HepG2 (cell line): Measurements from ENCODE around the gene ISCU. TPM values are rescaled to one million over a fixed set of nuclear protein-coding genes. Genes with fewer than 3 reads are reported as not detected.

Experiments used
- ATAC-seq: fragments of 200-7000 bp; cut with Tn5 transposase; 3 replicates; pipeline ENCODE4 v1.9.1; 2020; ENCODE audit warnings: mild to moderate bottlenecking, moderate library complexity
- BruUV-seq: library from RNA; stranded (reverse); fragments of 400-500 nt; replicated peaks from 2 replicates; lab custom pipeline; 2021; lab: Mats Ljungman, UMichigan
- CTCF ChIA-PET: fragments of 300-600 bp; formaldehyde crosslinking; extraction: SDS; loops from one replicate; lab custom pipeline; 2021; ENCODE audit warnings: low total read pairs, inconsistent platforms, low intra/inter-chr PET ratio; lab: Yijun Ruan, JAX
- POLR2A ChIA-PET: fragments of 350-600 bp; sonication (Branson Sonifier 250); formaldehyde crosslinking; loops from one replicate; lab custom pipeline; 2020; ENCODE audit warnings: antibody characterized with exemption, inconsistent platforms; lab: Yijun Ruan, JAX
- DNase-seq: peaks from one replicate; pipeline ENCODE4 v3.0.0-alpha.2; 2015; ENCODE audit warnings: low spot score
- FAIRE-seq: peaks from 3 replicates; lab custom pipeline; 2011; peaks lifted over from hg19 to GRCh38; lab: Jason Lieb, UNC
- H2AFZ ChIP-seq: one replicate; pipeline ENCODE4 v1.6.1; 2011; ENCODE audit warnings: low read length, inconsistent platforms
- H3K27ac ChIP-seq: fragments of 300-600 bp; 3 replicates; pipeline ENCODE4 v1.8.0; 2011; ENCODE audit warnings: mixed run types, mild to moderate bottlenecking, mixed read lengths, low read length, inconsistent platforms; ENCODE audit not compliant: insufficient read depth; ENCODE audit errors: extremely low read length
- H3K27me3 ChIP-seq, 2 experiments: fragments of 200-600 bp in 1 of 2; 2 replicates in 1 of 2; 3 replicates in 1 of 2; pipeline versions ENCODE4 v1.6.0 to v1.8.0; 2011; ENCODE audit warnings: low read length in 2 of 2, mild to moderate bottlenecking in 2 of 2, moderate library complexity in 2 of 2, inconsistent platforms in 1 of 2; ENCODE audit not compliant: insufficient read depth in 2 of 2, control insufficient read depth in 1 of 2
- H3K36me3 ChIP-seq, 2 experiments: fragments of 200-600 bp in 1 of 2; replicated peaks in 1 of 2; 2 replicates in 1 of 2; 3 replicates in 1 of 2; pipeline versions ENCODE4 v1.5.1 to v1.8.0; 2011; ENCODE audit warnings: low read length in 2 of 2, inconsistent platforms in 1 of 2; ENCODE audit not compliant: insufficient read depth in 2 of 2, control insufficient read depth in 1 of 2
- H3K4me1 ChIP-seq: 2 replicates; pipeline ENCODE4 v1.5.1; 2012; ENCODE audit warnings: low read length, inconsistent platforms; ENCODE audit not compliant: insufficient read depth
- H3K4me2 ChIP-seq: 2 replicates; pipeline ENCODE4 v1.6.0; 2011; ENCODE audit warnings: low read depth, low read length, inconsistent platforms
- H3K4me3 ChIP-seq, 3 experiments: fragments of 200-600 bp in 1 of 3; sonication (generic), shearing (Covaris generic) in 1 of 3; replicated peaks in 1 of 3; 2 replicates each; pipeline ENCODE4 v1.5.1; 2011 to 2016; ENCODE audit warnings: low read length in 3 of 3, inconsistent platforms in 2 of 3, low read depth in 2 of 3, mild to moderate bottlenecking in 2 of 3, control low read depth in 1 of 3, mixed read lengths in 1 of 3; ENCODE audit not compliant: insufficient read depth in 1 of 3
- H3K79me2 ChIP-seq: one replicate; pipeline ENCODE4 v1.6.1; 2011; ENCODE audit warnings: low read length, inconsistent platforms; ENCODE audit not compliant: insufficient read depth
- H3K9ac ChIP-seq: 2 replicates; pipeline ENCODE4 v1.6.0; 2011; ENCODE audit warnings: mild to moderate bottlenecking, low read depth, low read length, inconsistent platforms; ENCODE audit not compliant: insufficient read depth
- H3K9me3 ChIP-seq: 2 replicates; pipeline ENCODE4 v1.5.1; 2012; ENCODE audit warnings: mild to moderate bottlenecking, low read length
- H4K20me1 ChIP-seq: 2 replicates; pipeline ENCODE4 v1.6.0; 2011; ENCODE audit warnings: inconsistent platforms, mild to moderate bottlenecking, low read length, moderate library complexity; ENCODE audit not compliant: insufficient read depth
- ATF7-NPFF ChIP-seq: sonication (generic); formaldehyde crosslinking; IDR thresholded peaks from 2 replicates; pipeline ENCODE4 v1.8.1; 2023; ENCODE audit warnings: mild to moderate bottlenecking, low read depth, missing genetic modification reagents, moderate library complexity
- CREB1 ChIP-seq, 2 experiments: fragments of 450-650 bp in 1 of 2; IDR thresholded peaks; 2 replicates each; pipeline ENCODE4 v1.6.1; 2016 to 2017; ENCODE audit warnings: control low read depth in 1 of 2, mild to moderate bottlenecking in 1 of 2, missing compliant biosample characterization in 1 of 2, missing genetic modification characterization in 1 of 2
- FOXK1 ChIP-seq: sonication (generic); formaldehyde crosslinking; IDR thresholded peaks from 2 replicates; pipeline ENCODE4 v1.4.0; 2020; ENCODE audit warnings: low read depth, missing genetic modification reagents, borderline replicate concordance
- GZF1 ChIP-seq: sonication (generic); formaldehyde crosslinking; IDR thresholded peaks from 2 replicates; pipeline ENCODE4 v1.5.1; 2020; ENCODE audit warnings: mild to moderate bottlenecking, missing genetic modification reagents
- PHF21A ChIP-seq: sonication (generic); formaldehyde crosslinking; IDR thresholded peaks from 2 replicates; pipeline ENCODE4 v1.5.0; 2020; ENCODE audit warnings: mild to moderate bottlenecking, missing genetic modification reagents
- SALL1 ChIP-seq: sonication (generic); formaldehyde crosslinking; IDR thresholded peaks from 2 replicates; pipeline ENCODE4 v1.8.0; 2022; ENCODE audit warnings: mild to moderate bottlenecking, missing genetic modification reagents
- ZNF17 ChIP-seq: sonication (generic); formaldehyde crosslinking; IDR thresholded peaks from 2 replicates; pipeline ENCODE4 v1.5.0; 2020; ENCODE audit warnings: mild to moderate bottlenecking, missing genetic modification reagents
- ZNF761 ChIP-seq: sonication (generic); formaldehyde crosslinking; conservative IDR thresholded peaks from 2 replicates; pipeline ENCODE4 v1.4.0; 2020; ENCODE audit warnings: mild to moderate bottlenecking, missing genetic modification reagents
- ZNF83 ChIP-seq: sonication (generic); formaldehyde crosslinking; IDR thresholded peaks from 2 replicates; pipeline ENCODE4 v1.4.0; 2020; ENCODE audit warnings: missing genetic modification reagents, mild to moderate bottlenecking, borderline replicate concordance
- WGBS: methylation state at CpG from one replicate; pipeline ENCODE4 v1.1.6; 2017; ENCODE audit warnings: low lambda C conversion rate; 5-methylcytosine and 5-hydroxymethylcytosine counted together
- in situ Hi-C: cut with HindIII; loops from 2 replicates; pipeline ENCODE4 v1.10.0; 2017; ENCODE audit warnings: low pct_unique_long_range_greater_than_20kb; ENCODE audit not compliant: extremely low pct_ligation_motif_present
- intact Hi-C: fragments of 100-400 bp; cut with micrococcal nuclease; formaldehyde crosslinking; loops from one replicate; pipeline ENCODE4 v1.10.0; 2022; ENCODE audit not compliant: unreplicated experiment
- polyA plus RNA-seq, 8 experiments: library from polyadenylated mRNA; depleted of rRNA in 3 of 8; stranded (reverse) in 7 of 8; unstranded in 1 of 8; fragments of >200 nt; fragmentation: Illumina TruSeq in 4 of 8; extraction: Trizol in 4 of 8; gene quantifications; 2 replicates each; pipeline versions ENCODE4 v1.2.1 to v1.2.3, GENCODE V29; 2011 to 2016; ENCODE audit warnings: low read depth in 4 of 8, missing spikeins in 1 of 8, mixed read lengths in 1 of 8; ENCODE audit not compliant: insufficient read depth in 1 of 8
- total RNA-seq, 5 experiments: library from RNA; depleted of rRNA; stranded (reverse); fragments of >200 nt; fragmentation: Illumina TruSeq; extraction: Trizol; gene quantifications; 2 replicates each; pipeline ENCODE4 v1.2.3, GENCODE V29; 2016; ENCODE audit warnings: low read depth in 1 of 5
- TF ChIP-seq, protein P1 (sequence below): sonication (generic); formaldehyde crosslinking; IDR thresholded peaks from 2 replicates; pipeline ENCODE4 v1.4.0; 2020; ENCODE audit warnings: mild to moderate bottlenecking, missing genetic modification reagents, borderline replicate concordance

Gene ISCU
- total and polyA plus RNA-seq, 2 of the 13 experiments (the other 11 are each of a cell fraction or from before 2014, with no cell fraction given), result 94.4 to 107 TPM

DNA sequence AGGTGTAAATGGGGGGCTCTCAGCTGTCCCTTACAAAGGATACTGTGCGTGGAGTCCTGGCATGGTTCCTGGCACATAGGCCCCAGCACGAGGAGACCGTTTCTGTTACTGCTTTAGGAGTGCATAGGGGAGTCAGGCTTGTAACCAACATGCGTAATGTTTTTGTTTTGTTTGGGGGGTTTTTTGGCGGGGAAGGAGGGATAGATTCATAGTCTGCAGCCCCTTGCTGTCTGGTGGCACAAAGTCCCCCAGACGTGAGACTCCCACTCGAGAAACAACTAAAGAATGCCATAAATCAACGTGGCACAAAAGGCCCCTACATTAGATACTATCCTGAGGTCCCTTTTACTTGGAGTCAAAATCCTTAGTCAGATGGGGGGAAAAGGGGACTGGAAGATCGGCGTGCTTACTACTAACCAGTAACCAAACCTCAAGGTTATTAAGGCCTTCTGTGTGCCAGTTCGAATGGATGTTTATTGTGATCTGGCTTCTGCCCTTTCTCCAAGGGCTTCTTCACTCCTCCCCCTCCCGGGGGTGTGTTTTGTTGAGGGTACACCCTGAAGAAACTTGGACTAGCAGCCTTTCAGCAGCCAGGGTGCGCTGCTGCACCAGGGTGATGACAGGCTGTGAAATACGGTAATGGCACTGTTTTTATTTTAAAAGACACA lies 874 bp downstream of the ISCU start (continued):
- TF ChIP-seq, protein P1, sequence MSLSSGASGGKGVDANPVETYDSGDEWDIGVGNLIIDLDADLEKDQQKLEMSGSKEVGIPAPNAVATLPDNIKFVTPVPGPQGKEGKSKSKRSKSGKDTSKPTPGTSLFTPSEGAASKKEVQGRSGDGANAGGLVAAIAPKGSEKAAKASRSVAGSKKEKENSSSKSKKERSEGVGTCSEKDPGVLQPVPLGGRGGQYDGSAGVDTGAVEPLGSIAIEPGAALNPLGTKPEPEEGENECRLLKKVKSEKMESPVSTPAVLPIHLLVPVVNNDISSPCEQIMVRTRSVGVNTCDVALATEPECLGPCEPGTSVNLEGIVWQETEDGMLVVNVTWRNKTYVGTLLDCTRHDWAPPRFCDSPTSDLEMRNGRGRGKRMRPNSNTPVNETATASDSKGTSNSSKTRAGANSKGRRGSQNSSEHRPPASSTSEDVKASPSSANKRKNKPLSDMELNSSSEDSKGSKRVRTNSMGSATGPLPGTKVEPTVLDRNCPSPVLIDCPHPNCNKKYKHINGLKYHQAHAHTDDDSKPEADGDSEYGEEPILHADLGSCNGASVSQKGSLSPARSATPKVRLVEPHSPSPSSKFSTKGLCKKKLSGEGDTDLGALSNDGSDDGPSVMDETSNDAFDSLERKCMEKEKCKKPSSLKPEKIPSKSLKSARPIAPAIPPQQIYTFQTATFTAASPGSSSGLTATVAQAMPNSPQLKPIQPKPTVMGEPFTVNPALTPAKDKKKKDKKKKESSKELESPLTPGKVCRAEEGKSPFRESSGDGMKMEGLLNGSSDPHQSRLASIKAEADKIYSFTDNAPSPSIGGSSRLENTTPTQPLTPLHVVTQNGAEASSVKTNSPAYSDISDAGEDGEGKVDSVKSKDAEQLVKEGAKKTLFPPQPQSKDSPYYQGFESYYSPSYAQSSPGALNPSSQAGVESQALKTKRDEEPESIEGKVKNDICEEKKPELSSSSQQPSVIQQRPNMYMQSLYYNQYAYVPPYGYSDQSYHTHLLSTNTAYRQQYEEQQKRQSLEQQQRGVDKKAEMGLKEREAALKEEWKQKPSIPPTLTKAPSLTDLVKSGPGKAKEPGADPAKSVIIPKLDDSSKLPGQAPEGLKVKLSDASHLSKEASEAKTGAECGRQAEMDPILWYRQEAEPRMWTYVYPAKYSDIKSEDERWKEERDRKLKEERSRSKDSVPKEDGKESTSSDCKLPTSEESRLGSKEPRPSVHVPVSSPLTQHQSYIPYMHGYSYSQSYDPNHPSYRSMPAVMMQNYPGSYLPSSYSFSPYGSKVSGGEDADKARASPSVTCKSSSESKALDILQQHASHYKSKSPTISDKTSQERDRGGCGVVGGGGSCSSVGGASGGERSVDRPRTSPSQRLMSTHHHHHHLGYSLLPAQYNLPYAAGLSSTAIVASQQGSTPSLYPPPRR (CRISPR knock-in tag), result no peak
- no peak for TF ChIP-seq ATF7-NPFF
- no peak for TF ChIP-seq ZNF17
- TF ChIP-seq FOXK1 (CRISPR knock-in tag), result peak; percentile 63; the same call in 1 of the 2 replicates
- TF ChIP-seq ZNF83, result no peak
- TF ChIP-seq PHF21A (CRISPR knock-in tag), result no peak

DNA sequence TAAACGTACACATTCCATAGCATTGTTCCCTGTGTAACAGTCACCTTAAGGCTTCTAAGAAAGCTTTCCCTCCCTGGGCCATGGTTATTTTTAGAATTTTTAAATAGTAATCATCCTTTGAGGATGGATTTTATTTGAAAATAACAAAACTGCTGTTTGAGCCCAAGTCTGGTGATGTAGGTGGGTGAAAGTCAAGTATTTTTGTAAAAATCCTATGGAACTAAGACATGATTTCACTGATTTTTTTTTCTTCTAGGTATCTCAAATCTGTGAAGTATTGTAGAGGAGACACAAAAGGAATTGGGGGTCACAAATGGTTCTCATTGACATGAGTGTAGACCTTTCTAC lies 1.4 kb downstream of the ISCU start:
- intact Hi-C loops, result loop anchor here (1.0 to 5.0 kb wide), 5 partner anchors 55 to 387 kb away; partner anchors contain the start of genes CORO1C and SSH1
- POLR2A ChIA-PET, result no interaction called here
- peaks cover 40% of the 10 kb centered on the region for H3K79me2 ChIP-seq

More for the DNA sequence above, 1.4 kb downstream of the ISCU start:
- in situ Hi-C loops, result loop anchor here (10.0 kb wide), 1 partner anchor 241 kb away; no protein-coding TSS in a partner anchor
- H3K4me1 ChIP-seq, result peaks cover 18% of the 10 kb centered on the region
- peaks cover 7% of the 10 kb centered on the region for H4K20me1 ChIP-seq
- no TSS peak for BruUV-seq
- no peaks in the 10 kb centered on the region for H3K9me3 ChIP-seq
- no peaks in the 10 kb centered on the region; a peak in 1 of 5 replicates for H3K27me3 ChIP-seq
- H3K4me3 ChIP-seq, result peak overlapping the region; percentile 92 to 99 (median 96); a peak in 5 of 6 replicates
- no peak overlapping the region for H3K27ac ChIP-seq
- H2AFZ ChIP-seq, result no peak overlapping the region
- H3K4me2 ChIP-seq, result peak overlapping the region; percentile 85
- TF ChIP-seq ZNF761 (CRISPR knock-in tag) (0 out of 2 replicates have a peak, but pooled peaks have one; percentile 12), GZF1 (CRISPR knock-in tag) (peak; percentile 5; the same call in 1 of the 2 replicates), SALL1 (CRISPR knock-in tag) (no peak), CREB1 (IDR thresholded peaks at IDR 0.05) (no peak), CREB1 (CRISPR knock-in tag; IDR thresholded peaks at IDR 0.05) (0 out of 2 replicates have a peak, but pooled peaks have one; percentile 15)
- WGBS, result 9% methylated on average over 1 of the region's 1 CpG
- H3K9ac ChIP-seq, result peak overlapping the region; percentile 92; the same call in 1 of the 2 replicates
- H3K36me3 ChIP-seq, result peaks cover 20 to 48% of the 10 kb centered on the region in 2 experiments
- no peak for DNase-seq
- ATAC-seq, result no peak
- FAIRE-seq, result no peak
- CTCF ChIA-PET, result interaction anchor here (1.4 to 3.9 kb wide), 3 partner anchors 51 to 239 kb away, joined by 4 to 45 read pairs (median 11); no protein-coding TSS in a partner anchor
